Liver (tissue), 9 donors: Measurements from ENCODE around the gene GABRA5. TPM values are rescaled to one million over a fixed set of nuclear protein-coding genes. Genes with fewer than 3 reads are reported as not detected.
"Not testable (repeated sequence)": the region's sequence is repeated elsewhere in the genome, so short reads cannot be mapped to it uniquely, and the experiment has no call there.

Experiments used
- DNase-seq: peaks from one replicate; pipeline ENCODE4 v3.0.0-alpha.2; 2017; ENCODE audit warnings: low spot score
- H3K27ac ChIP-seq, 2 donors: one replicate each; pipeline ENCODE4 v1.7.0; 2013; ENCODE audit warnings: inconsistent platforms in 2 of 2, low read length in 2 of 2, control low read depth in 1 of 2, low read depth in 1 of 2, mild to moderate bottlenecking in 1 of 2
- H3K27me3 ChIP-seq, 4 donors: one replicate each; pipeline versions ENCODE4 v1.6.1 to v1.7.0; 2013; ENCODE audit warnings: low read length in 3 of 4, inconsistent platforms in 1 of 4, mild to moderate bottlenecking in 1 of 4, moderate library complexity in 1 of 4; ENCODE audit not compliant: control insufficient read depth in 4 of 4, insufficient read depth in 4 of 4
- H3K36me3 ChIP-seq, 4 donors: one replicate each; pipeline versions ENCODE4 v1.6.1 to v1.7.0; 2013; ENCODE audit warnings: low read length in 3 of 4, mild to moderate bottlenecking in 3 of 4, low read depth in 1 of 4, moderate library complexity in 1 of 4; ENCODE audit not compliant: control insufficient read depth in 4 of 4, insufficient read depth in 3 of 4
- H3K4me1 ChIP-seq, 4 donors: one replicate each; pipeline versions ENCODE4 v1.6.1 to v1.7.0; 2013; ENCODE audit warnings: low read length in 3 of 4, mild to moderate bottlenecking in 3 of 4, moderate library complexity in 1 of 4; ENCODE audit not compliant: control insufficient read depth in 4 of 4, insufficient read depth in 4 of 4
- H3K4me3 ChIP-seq, 3 donors: one replicate each; pipeline versions ENCODE4 v1.6.1 to v1.7.0; 2013; ENCODE audit warnings: low read length in 3 of 3, control low read depth in 1 of 3, low read depth in 1 of 3, mild to moderate bottlenecking in 1 of 3
- H3K9ac ChIP-seq, 2 donors: one replicate each; pipeline ENCODE4 v1.7.0; 2013; ENCODE audit warnings: low read length in 2 of 2, mild to moderate bottlenecking in 2 of 2, moderate library complexity in 2 of 2, control low read depth in 1 of 2, low read depth in 1 of 2
- H3K9me3 ChIP-seq, 4 donors: one replicate each; pipeline versions ENCODE4 v1.6.1 to v1.7.0; 2013; ENCODE audit warnings: low read length in 3 of 4; ENCODE audit not compliant: control insufficient read depth in 4 of 4
- EGR1 ChIP-seq, 2 donors: IDR thresholded peaks; 2 replicates each; pipeline ENCODE4 v1.6.1; 2016 to 2018; ENCODE audit warnings: antibody characterized with exemption in 2 of 2, low read depth in 2 of 2
- FOXA2 ChIP-seq: IDR thresholded peaks from 2 replicates; pipeline ENCODE4 v1.6.1; 2016; ENCODE audit warnings: antibody characterized with exemption
- GABPA ChIP-seq, 2 donors: IDR thresholded peaks in 1 of 2; conservative IDR thresholded peaks in 1 of 2; 2 replicates each; pipeline ENCODE4 v1.6.1; 2016; ENCODE audit warnings: antibody characterized with exemption in 2 of 2, mild to moderate bottlenecking in 1 of 2, moderate library complexity in 1 of 2
- HNF4G ChIP-seq: IDR thresholded peaks from 2 replicates; pipeline ENCODE4 v1.6.1; 2016; ENCODE audit warnings: antibody characterized with exemption
- RAD21 ChIP-seq, 2 donors: IDR thresholded peaks; 2 replicates each; pipeline ENCODE4 v1.6.1; 2016; ENCODE audit warnings: antibody characterized with exemption in 2 of 2, mild to moderate bottlenecking in 2 of 2
- YY1 ChIP-seq: IDR thresholded peaks from 2 replicates; pipeline ENCODE4 v1.6.1; 2016; ENCODE audit warnings: antibody characterized with exemption, mild to moderate bottlenecking
- WGBS: extraction: QIAGEN DNeasy Blood & Tissue Kit; methylation state at CpG from one replicate; pipeline ENCODE4 v1.1.7; 2013; 5-methylcytosine and 5-hydroxymethylcytosine counted together
- polyA plus RNA-seq, 2 donors: library from polyadenylated mRNA; stranded (reverse) in 1 of 2; unstranded in 1 of 2; fragments of 200-250 nt in 1 of 2; fragments of >200 nt in 1 of 2; fragmentation: Nextera tagmentation in 1 of 2; extraction: Ambion mirVana in 1 of 2; gene quantifications; one replicate each; pipeline versions ENCODE4 v1.2.1 to v1.2.3, GENCODE V29; 2013 to 2015
- total RNA-seq, 2 donors: library from RNA; depleted of rRNA; stranded (reverse); fragments of >200 nt; gene quantifications; one replicate each; pipeline ENCODE4 v1.2.3, GENCODE V29; 2014
- TF ChIP-seq, protein P1 (sequence below): fragments of 150-350 bp; IDR thresholded peaks from 2 replicates; pipeline ENCODE4 v1.5.1; 2017; ENCODE audit warnings: improper control_type of control experiment, low read depth, low read length; ENCODE audit not compliant: missing input control
- TF ChIP-seq, protein P2 (sequence below): IDR thresholded peaks from 2 replicates; pipeline ENCODE4 v1.6.1; 2016; ENCODE audit warnings: antibody characterized with exemption
- TF ChIP-seq, protein P3 (sequence below): IDR thresholded peaks from 2 replicates; pipeline ENCODE4 v1.6.1; 2016; ENCODE audit warnings: antibody characterized with exemption
- TF ChIP-seq, protein P4 (sequence below): IDR thresholded peaks from 2 replicates; pipeline ENCODE4 v1.6.1; 2016; ENCODE audit warnings: antibody characterized with exemption, mild to moderate bottlenecking
- donor health status: healthy.
- donor health status: healthy.
- donor health status: healthy.
- donor health status: healthy.
- donor health status: healthy.

GABRA5 gene
- total RNA-seq (not detected), polyA plus RNA-seq (not detected)

DNA sequence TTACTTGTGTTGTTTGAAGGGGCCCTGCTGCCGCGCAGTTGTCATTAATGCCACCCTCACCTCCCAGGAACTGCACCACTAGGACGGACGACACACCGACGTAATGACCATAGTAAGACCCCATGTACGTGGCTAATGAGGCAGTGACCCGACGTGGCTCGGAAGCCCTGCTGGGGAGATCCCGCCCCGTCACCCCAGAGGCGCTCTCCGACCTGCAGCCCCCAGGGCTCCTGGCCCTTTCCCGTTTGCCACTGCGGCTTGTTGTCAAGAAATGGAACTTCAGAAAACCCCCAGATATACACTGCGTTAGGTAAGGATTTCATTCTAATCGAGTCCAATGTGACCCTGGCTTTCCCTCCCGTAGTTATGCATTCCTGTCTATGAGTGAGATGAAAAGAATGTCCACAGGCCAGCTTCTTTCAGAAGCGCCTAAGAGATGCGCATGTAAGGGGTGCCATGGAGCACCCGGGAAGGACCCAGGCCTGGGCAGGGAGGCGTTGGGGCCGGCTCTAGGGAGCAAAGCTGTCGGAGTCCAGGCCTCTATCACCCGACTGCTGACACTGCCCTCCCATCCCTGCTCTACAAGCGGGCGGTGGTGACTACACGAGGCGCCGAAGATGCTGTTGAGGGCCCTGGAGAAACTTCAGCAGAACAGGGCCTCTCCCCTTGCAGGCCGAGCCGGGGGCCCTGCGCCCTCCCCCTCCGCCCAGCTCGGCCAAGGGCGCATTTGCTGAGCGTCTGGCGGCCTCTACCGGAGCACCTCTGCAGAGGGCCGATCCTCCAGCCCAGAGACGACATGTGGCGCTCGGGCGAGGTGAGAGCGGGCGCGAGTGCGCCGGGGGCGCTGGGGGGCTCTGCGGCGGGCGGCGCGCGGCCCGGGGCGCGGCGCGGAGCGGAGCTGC is at the start of gene GABRA5:
Gene GABRA5, plus strand, starts transcription at position 765 of the 902 bp plus-strand sequence. CDS start 2,187 bp downstream, outside the sequence.
- WGBS: 7% methylated on average over 63 of the region's 63 CpGs
- peaks cover 0 to 9% (median 4%) of the 10 kb centered on the region in 4 donors for H3K4me1 ChIP-seq
- DNase-seq: no peak
- H3K9me3 ChIP-seq: no peaks in the 10 kb centered on the region
- peaks cover 0 to 25% (median 8%) of the 10 kb centered on the region in 4 donors for H3K27me3 ChIP-seq
- no peak within 1 kb of the TSS for H3K4me3 ChIP-seq
- H3K36me3 ChIP-seq: no peaks in the 10 kb centered on the region
- TF ChIP-seq YY1 (no peak), RAD21 (IDR thresholded peaks at IDR 0.05) (peak in 1 of 2 donors; percentile 45), HNF4G (no peak)
- TF ChIP-seq, protein P1, sequence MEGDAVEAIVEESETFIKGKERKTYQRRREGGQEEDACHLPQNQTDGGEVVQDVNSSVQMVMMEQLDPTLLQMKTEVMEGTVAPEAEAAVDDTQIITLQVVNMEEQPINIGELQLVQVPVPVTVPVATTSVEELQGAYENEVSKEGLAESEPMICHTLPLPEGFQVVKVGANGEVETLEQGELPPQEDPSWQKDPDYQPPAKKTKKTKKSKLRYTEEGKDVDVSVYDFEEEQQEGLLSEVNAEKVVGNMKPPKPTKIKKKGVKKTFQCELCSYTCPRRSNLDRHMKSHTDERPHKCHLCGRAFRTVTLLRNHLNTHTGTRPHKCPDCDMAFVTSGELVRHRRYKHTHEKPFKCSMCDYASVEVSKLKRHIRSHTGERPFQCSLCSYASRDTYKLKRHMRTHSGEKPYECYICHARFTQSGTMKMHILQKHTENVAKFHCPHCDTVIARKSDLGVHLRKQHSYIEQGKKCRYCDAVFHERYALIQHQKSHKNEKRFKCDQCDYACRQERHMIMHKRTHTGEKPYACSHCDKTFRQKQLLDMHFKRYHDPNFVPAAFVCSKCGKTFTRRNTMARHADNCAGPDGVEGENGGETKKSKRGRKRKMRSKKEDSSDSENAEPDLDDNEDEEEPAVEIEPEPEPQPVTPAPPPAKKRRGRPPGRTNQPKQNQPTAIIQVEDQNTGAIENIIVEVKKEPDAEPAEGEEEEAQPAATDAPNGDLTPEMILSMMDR: peak; percentile 8
- H3K27ac ChIP-seq: no peak within 1 kb of the TSS
- no peak within 1 kb of the TSS for H3K9ac ChIP-seq

DNA sequence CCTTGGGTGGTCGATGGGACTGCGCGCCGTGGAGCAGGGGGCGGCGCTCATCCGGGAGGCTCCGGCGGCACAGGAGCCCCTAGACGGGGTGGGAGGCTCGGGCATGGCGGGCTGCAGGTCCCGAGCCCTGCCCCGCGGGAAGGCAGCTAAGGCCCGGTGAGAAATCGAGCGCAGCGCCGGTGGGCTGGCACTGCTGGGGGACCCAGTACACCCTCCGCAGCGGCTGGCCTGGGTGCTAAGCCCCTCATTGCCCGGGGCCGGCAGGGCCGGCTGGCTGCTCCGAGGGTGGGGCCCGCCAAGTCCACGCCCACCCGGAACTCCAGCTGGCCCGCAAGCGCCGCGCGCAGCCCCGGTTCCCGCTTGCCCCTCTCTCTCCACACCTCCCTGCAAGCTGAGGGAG is 35.7 kb upstream of the GABRA5 start:
- DNase-seq: not testable (repeated sequence)
- 91% methylated on average over 36 of the region's 36 CpGs for WGBS

DNA sequence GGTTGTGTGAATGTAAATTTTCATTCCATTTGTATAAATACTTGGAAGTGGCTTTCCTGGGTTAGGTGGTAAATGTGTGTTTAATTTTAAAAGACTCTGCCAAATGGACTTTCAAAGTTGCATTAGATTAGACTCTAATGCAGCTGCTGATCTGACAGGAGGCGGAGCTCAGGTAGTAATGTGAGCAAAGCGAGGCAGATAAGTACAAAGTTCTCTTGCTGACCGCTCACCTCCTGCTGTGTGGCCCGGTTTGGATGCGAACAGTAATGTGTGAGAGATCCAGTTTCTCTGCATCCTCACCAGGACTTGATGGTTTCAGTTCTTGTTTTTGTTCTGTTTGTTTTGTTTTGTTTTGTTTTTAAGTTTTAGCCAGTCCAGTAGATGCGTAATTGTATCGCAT is 34.9 kb upstream of the GABRA5 start:
- H3K9me3 ChIP-seq: peaks cover 0 to 7% (median 3%) of the 10 kb centered on the region in 4 donors
- no peaks in the 10 kb centered on the region for H3K4me1 ChIP-seq
- no peak overlapping the region for H3K4me3 ChIP-seq
- no peak for DNase-seq
- H3K27me3 ChIP-seq: no peaks in the 10 kb centered on the region
- no peaks in the 10 kb centered on the region for H3K36me3 ChIP-seq
- no peak for TF ChIP-seq FOXA2
- TF ChIP-seq, protein P2, sequence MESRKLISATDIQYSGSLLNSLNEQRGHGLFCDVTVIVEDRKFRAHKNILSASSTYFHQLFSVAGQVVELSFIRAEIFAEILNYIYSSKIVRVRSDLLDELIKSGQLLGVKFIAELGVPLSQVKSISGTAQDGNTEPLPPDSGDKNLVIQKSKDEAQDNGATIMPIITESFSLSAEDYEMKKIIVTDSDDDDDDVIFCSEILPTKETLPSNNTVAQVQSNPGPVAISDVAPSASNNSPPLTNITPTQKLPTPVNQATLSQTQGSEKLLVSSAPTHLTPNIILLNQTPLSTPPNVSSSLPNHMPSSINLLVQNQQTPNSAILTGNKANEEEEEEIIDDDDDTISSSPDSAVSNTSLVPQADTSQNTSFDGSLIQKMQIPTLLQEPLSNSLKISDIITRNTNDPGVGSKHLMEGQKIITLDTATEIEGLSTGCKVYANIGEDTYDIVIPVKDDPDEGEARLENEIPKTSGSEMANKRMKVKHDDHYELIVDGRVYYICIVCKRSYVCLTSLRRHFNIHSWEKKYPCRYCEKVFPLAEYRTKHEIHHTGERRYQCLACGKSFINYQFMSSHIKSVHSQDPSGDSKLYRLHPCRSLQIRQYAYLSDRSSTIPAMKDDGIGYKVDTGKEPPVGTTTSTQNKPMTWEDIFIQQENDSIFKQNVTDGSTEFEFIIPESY: no peak
- TF ChIP-seq HNF4G: no peak
- TF ChIP-seq, protein P3, sequence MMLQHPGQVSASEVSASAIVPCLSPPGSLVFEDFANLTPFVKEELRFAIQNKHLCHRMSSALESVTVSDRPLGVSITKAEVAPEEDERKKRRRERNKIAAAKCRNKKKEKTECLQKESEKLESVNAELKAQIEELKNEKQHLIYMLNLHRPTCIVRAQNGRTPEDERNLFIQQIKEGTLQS: no peak
- no peak for TF ChIP-seq EGR1 (IDR thresholded peaks at IDR 0.05; ENCODE audit: low read depth in 2 of 2)
- TF ChIP-seq, protein P4, sequence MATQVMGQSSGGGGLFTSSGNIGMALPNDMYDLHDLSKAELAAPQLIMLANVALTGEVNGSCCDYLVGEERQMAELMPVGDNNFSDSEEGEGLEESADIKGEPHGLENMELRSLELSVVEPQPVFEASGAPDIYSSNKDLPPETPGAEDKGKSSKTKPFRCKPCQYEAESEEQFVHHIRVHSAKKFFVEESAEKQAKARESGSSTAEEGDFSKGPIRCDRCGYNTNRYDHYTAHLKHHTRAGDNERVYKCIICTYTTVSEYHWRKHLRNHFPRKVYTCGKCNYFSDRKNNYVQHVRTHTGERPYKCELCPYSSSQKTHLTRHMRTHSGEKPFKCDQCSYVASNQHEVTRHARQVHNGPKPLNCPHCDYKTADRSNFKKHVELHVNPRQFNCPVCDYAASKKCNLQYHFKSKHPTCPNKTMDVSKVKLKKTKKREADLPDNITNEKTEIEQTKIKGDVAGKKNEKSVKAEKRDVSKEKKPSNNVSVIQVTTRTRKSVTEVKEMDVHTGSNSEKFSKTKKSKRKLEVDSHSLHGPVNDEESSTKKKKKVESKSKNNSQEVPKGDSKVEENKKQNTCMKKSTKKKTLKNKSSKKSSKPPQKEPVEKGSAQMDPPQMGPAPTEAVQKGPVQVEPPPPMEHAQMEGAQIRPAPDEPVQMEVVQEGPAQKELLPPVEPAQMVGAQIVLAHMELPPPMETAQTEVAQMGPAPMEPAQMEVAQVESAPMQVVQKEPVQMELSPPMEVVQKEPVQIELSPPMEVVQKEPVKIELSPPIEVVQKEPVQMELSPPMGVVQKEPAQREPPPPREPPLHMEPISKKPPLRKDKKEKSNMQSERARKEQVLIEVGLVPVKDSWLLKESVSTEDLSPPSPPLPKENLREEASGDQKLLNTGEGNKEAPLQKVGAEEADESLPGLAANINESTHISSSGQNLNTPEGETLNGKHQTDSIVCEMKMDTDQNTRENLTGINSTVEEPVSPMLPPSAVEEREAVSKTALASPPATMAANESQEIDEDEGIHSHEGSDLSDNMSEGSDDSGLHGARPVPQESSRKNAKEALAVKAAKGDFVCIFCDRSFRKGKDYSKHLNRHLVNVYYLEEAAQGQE: no peak
- no peak for TF ChIP-seq GABPA (IDR thresholded peaks at IDR 0.05 in 1 of 2, conservative IDR thresholded peaks at IDR 0.05 in 1 of 2)
- no peak for TF ChIP-seq YY1
- no peak for TF ChIP-seq RAD21 (IDR thresholded peaks at IDR 0.05)
- WGBS: 85% methylated on average over 7 of the region's 7 CpGs
- no peak overlapping the region for H3K9ac ChIP-seq
- H3K27ac ChIP-seq: no peak overlapping the region

More for the DNA sequence above, 35.7 kb upstream of the GABRA5 start:
- H3K4me3 ChIP-seq, H3K27me3 ChIP-seq, H3K27ac ChIP-seq, H3K9ac ChIP-seq, H3K9me3 ChIP-seq, H3K4me1 ChIP-seq, H3K36me3 ChIP-seq: not testable (repeated sequence)
